NCI-H345 (cell line): Measurements from ENCODE around the gene LVRN.
"Not testable (repeated sequence)": the region's sequence is repeated elsewhere in the genome, so short reads cannot be mapped to it uniquely, and the experiment has no call there.

Source experiments
- DNase-seq: peaks from one replicate; lab custom pipeline; 2025; lab: John Stamatoyannopoulos, UW

Gene LVRN, protein sequence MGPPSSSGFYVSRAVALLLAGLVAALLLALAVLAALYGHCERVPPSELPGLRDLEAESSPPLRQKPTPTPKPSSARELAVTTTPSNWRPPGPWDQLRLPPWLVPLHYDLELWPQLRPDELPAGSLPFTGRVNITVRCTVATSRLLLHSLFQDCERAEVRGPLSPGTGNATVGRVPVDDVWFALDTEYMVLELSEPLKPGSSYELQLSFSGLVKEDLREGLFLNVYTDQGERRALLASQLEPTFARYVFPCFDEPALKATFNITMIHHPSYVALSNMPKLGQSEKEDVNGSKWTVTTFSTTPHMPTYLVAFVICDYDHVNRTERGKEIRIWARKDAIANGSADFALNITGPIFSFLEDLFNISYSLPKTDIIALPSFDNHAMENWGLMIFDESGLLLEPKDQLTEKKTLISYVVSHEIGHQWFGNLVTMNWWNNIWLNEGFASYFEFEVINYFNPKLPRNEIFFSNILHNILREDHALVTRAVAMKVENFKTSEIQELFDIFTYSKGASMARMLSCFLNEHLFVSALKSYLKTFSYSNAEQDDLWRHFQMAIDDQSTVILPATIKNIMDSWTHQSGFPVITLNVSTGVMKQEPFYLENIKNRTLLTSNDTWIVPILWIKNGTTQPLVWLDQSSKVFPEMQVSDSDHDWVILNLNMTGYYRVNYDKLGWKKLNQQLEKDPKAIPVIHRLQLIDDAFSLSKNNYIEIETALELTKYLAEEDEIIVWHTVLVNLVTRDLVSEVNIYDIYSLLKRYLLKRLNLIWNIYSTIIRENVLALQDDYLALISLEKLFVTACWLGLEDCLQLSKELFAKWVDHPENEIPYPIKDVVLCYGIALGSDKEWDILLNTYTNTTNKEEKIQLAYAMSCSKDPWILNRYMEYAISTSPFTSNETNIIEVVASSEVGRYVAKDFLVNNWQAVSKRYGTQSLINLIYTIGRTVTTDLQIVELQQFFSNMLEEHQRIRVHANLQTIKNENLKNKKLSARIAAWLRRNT

DNA sequence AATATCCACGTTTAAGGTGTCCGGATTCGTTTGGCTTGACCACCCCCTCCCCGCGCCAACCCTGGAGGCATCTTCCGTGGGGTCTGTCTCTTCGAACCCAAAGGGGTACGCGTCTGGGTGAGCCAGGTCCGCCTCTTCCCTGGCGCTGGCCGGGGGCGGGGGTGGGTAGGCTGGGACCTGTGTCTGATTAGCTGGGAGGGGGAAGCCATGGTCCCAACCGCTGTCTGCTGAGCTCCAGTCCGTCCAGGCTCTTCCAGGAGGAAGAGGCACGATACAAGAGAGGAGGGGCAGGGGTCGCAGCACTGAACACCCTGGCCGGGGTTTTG is at the start of gene LVRN:
TSS of gene LVRN (plus strand) at position 237 of the 326 bp plus-strand sequence. CDS start 143 bp downstream, outside the sequence.
- no peak for DNase-seq

- not testable (repeated sequence) for DNase-seq
These were observed 48.5 kb upstream of the LVRN start for GRCh38 chr5:115913623-115914400.

- DNase-seq: no peak
These were observed 42.0 kb upstream of the LVRN start for GRCh38 chr5:115920171-115920725.

DNA sequence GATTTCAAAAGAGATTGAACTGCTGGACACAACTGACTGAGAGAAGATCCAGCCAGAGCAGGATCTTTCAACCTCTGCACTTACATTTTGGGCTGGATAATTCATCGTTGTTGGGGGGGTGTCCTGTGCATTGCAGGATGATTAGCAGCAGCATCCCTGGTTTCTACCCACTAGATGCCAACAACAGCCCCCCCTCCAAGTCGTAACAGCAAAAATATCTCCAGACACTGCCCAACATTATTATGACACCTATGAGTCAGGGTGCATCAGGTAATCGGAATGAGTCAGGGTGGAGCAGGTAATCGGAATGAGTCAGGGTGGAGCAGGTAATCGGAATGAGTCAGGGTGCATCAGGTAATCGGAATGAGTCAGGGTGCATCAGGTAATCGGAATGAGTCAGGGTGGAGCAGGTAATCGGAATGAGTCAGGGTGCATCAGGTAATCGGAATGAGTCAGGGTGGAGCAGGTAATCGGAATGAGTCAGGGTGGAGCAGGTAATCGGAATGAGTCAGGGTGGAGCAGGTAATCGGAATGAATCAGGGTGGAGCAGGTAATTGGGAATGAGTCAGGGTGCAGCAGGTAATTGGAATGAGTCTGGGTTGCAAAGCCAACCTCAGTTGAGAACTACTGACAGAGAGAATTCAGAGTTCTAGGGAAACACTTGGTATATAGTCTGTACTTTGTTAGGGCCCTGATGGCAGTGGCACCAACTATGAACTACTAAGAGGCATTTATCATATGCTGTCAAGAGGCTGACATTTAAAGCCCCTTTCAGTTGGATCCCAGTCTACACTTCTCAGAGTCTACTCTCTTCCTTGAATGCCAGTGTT is 33.5 kb upstream of the LVRN start:
- DNase-seq: not testable (repeated sequence)

DNA sequence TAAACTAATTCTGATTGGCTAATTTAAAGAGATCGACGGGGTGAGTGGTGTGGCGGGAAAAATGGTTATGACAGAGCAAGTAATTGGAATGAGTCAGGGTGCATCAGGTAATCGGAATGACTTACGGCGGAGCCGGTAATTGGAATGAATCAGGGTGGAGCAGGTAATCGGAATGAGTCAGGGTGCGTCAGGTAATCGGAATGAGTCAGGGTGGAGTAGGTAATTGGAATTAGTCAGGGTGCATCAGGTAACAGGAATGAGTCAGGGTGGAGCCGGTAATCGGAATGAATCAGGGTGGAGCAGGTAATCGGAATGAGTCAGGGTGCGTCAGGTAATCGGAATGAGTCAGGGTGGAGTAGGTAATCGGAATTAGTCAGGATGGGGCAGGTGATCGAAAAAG is 32.1 kb upstream of the LVRN start:
- DNase-seq: not testable (repeated sequence)

- DNase-seq: no peak
These were observed 31.5 kb upstream of the LVRN start for GRCh38 chr5:115930630-115931337.

- no peak for DNase-seq
These were observed 29.3 kb upstream of the LVRN start for GRCh38 chr5:115932991-115933390.

- DNase-seq: no peak
These were observed 27.8 kb upstream of the LVRN start for GRCh38 chr5:115934388-115934974.

- no peak for DNase-seq
These were observed 26.2 kb upstream of the LVRN start for GRCh38 chr5:115936031-115936430.

DNA sequence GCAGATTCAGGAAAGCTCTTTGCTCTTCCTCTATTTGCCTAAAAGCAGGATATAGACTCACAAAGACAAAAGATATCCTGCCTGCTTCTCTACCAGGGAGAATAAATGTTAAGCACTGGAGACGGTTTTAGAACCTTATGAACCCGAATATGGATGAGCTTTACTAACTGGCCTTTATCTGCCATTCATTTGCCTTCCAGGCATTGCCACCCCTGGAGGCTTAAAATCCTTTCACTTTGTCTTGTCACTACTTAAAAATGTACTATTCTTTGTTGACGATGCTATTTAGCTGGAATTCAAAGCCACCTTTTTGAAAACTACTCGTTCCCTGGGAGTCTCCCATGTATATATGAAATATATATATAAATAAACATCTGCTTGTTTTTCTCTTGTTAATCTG is 23.2 kb upstream of the LVRN start:
- DNase-seq: no peak

GRCh38 chr5:115940080-115940810 is 22.0 kb upstream of the LVRN start:
- no peak for DNase-seq

DNA sequence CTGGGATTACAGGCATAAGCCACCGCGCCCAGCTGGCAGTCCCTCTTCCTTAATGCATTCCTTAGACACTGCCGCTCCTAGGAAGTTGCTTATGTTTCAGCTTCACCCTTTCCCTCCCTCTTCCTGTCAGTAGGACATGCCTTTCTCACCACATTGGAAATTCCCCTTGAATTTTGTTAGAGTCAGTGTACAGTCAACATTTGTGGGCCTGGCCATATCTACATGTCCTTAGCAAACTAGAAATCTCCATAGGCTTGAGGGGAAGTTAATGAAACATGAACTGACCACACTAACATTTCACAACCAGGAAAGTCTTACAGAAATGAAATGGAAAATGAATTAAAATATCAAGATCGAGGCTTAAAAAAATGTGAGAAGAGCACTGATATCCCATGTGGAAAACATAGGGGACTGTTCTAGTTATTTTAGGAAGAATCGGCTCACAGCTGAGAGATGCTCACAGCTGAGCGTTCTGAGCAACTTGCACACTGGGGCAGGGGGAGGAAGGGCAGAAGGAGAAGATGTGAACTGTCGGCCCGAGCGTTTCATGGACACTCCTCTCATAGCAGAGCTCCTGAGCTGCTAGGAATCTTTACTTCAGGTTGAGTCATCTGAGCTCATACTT is 21.1 kb upstream of the LVRN start:
- DNase-seq: no peak

DNA sequence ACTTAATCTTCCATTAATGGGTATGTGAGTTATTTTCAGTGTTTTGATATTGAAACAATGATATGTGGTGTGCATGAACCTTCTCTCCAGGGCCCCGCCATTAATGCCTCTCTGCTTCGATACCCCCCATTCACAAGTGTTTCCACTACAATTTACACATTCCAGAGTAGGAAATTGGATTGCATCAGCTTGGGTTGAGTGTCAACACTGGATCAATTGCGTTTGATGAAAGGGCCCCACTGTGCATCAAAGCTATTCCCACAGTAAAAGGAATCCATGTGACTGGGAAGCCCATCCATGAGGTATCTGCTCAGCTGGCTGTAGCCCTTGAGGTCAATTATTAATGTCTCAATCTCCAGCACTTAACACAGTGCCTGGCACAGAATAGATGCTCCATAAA is 17.8 kb upstream of the LVRN start:
- DNase-seq: no peak

DNA sequence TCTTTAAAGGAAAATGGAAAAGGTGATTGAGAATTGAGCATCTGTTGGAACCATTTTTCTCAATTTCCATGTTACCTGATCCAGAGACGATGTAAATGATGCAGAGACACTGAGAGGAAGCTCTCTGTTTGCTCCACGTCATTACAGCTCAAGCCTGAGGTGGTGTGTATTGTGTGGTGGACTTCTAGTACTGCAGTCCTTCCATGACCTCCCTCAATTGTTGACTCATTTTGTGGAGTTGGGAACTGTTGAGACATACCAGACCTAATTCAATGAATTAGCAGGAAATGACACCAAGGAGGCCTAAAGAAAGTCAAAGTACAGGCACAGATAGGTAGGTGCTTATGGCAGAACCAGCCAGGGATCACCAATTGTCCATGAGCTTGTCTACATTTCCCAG is 15.6 kb upstream of the LVRN start:
- DNase-seq: no peak

DNA sequence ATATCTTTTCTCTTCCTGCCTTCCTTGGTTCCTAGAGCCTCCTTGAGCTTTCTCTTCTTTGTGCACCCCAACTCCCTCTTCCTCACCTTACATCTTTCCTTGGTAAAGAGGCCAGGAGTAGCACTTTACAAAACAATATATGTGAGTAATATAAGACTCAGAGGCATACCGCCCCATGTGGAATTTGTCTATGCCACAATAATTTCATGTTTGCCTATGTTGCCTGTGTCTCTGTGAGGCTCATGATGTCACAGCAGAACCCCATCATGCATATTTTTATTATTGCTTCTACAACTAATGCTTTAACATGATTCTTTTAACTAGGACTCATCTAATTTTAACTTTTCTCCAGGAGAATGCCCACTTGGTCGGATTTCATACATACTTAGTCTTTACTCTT is 15.0 kb upstream of the LVRN start:
- DNase-seq: no peak

GRCh38 chr5:115948091-115948534 is 14.2 kb upstream of the LVRN start:
- DNase-seq: no peak

GRCh38 chr5:115949096-115949495 is 13.2 kb upstream of the LVRN start:
- DNase-seq: no peak

GRCh38 chr5:115952588-115952987 is 9.7 kb upstream of the LVRN start:
- DNase-seq: no peak

- no peak for DNase-seq
These were observed 8.1 kb upstream of the LVRN start for GRCh38 chr5:115954144-115954543.
